HG03575 (cell line): Measurements from ENCODE around the gene UBE3D.
"Not testable (repeated sequence)": the region's sequence is repeated elsewhere in the genome, so short reads cannot be mapped to it uniquely, and the experiment has no call there.

Source experiments
- ATAC-seq: cut with Tn5 transposase; IDR thresholded peaks from one replicate; pipeline ENCODE4 v1.9.1; 2021; ENCODE audit not compliant: unreplicated experiment, insufficient number of reproducible peaks, low FRiP score; ENCODE audit errors: extremely low read depth

Gene UBE3D

GRCh38 chr6:82891076-82891475, 174.6 kb downstream of the UBE3D start:
- no peak for ATAC-seq

GRCh38 chr6:82890240-82890639, 175.4 kb downstream of the UBE3D start:
- ATAC-seq, result no peak

- ATAC-seq, result no peak
These were observed 176.5 kb downstream of the UBE3D start for GRCh38 chr6:82889143-82889542.

- ATAC-seq, result no peak
These were observed 183.1 kb downstream of the UBE3D start for GRCh38 chr6:82882363-82883023.

- ATAC-seq, result no peak
These were observed 184.1 kb downstream of the UBE3D start for GRCh38 chr6:82881519-82881918.

- ATAC-seq, result no peak
These were observed 186.8 kb downstream of the UBE3D start for GRCh38 chr6:82878812-82879211.

GRCh38 chr6:82877213-82878195, 188.1 kb downstream of the UBE3D start:
- ATAC-seq, result no peak

GRCh38 chr6:82875573-82876185, 190.0 kb downstream of the UBE3D start:
- ATAC-seq, result no peak

GRCh38 chr6:82874867-82875266, 190.8 kb downstream of the UBE3D start:
- no peak for ATAC-seq

- no peak for ATAC-seq
These were observed 193.5 kb downstream of the UBE3D start for GRCh38 chr6:82872185-82872584.

- no peak for ATAC-seq
These were observed 195.0 kb downstream of the UBE3D start for GRCh38 chr6:82870582-82871172.

- no peak for ATAC-seq
These were observed 196.1 kb downstream of the UBE3D start for GRCh38 chr6:82869493-82869892.

GRCh38 chr6:82867946-82868345, 197.7 kb downstream of the UBE3D start:
- ATAC-seq, result no peak

GRCh38 chr6:82866446-82866845, 199.2 kb downstream of the UBE3D start:
- ATAC-seq, result no peak

- ATAC-seq, result no peak
These were observed 200.2 kb downstream of the UBE3D start for GRCh38 chr6:82865461-82865860.

- ATAC-seq, result no peak
These were observed 201.9 kb downstream of the UBE3D start for GRCh38 chr6:82863781-82864180.

- ATAC-seq, result no peak
These were observed 203.1 kb downstream of the UBE3D start for GRCh38 chr6:82862543-82862942.

- no peak for ATAC-seq
These were observed 204.5 kb downstream of the UBE3D start for GRCh38 chr6:82861121-82861520.

GRCh38 chr6:82856077-82856476, 209.6 kb downstream of the UBE3D start:
- ATAC-seq, result not testable (repeated sequence)
